ENCODE measurements around the gene TSPAN9. TPM values are rescaled to one million over a fixed set of nuclear protein-coding genes. Genes with fewer than 3 reads are reported as not detected.

TSPAN9 gene
- total RNA-seq, 1 experiment from 2014 or later = 35.5 TPM

DNA sequence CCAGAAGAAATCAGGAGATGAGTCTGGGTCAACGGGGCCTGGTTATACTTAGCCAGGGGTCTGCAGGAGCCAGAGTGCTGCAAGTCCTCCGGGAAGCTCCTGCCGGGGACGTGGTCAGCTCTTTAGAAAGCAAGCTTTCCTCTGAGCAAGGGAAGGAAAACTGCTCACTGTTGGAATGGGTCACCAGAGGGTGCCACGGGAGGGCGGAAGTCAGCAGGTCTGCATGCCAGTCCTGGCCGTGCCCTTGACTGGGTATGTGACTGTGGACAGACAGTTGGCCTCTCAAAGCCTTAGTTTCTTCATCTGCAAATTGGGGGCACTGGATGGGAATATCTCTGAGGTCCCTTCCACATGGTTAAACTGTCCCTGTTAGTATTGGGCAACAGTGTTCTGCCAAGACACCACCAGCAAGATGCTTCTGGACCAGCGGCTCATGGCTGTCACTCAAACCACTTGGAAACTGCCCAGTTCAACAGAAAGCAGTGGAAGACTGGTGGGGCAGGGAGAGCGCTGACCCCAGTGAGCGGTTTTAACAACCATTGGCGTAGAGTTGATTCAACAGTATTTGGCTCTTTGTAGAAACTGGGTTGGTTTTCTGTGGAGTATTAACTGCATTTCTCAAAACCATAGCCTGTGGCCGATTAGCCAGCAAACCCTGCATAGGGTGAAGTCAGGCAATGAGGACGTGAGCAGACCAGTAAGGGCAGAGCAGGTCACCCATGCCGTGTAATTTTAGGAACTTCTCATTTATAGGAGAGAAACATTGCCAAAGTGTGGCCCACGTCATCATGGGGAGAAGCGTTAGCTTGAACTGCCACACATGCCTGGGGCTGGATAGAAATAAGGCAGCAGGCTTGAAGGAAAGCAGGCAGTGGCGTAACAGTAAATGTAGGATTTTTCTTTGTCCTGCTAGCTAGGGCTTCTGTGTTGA is 249.9 kb downstream of the TSPAN9 start:
- intact Hi-C loops (cut with micrococcal nuclease; ENCODE audit: unreplicated experiment) = no loop called here
- ChIA-PET POLR2A (ENCODE audit: low non-redundant PET) (no interaction called here), CTCF (no interaction called here)
- TF ChIP-seq EZH2 (IDR thresholded peaks at IDR 0.05; ENCODE audit: borderline replicate concordance, low read depth, low read length, poor library complexity, severe bottlenecking) = no peak
- TF ChIP-seq, protein P1, sequence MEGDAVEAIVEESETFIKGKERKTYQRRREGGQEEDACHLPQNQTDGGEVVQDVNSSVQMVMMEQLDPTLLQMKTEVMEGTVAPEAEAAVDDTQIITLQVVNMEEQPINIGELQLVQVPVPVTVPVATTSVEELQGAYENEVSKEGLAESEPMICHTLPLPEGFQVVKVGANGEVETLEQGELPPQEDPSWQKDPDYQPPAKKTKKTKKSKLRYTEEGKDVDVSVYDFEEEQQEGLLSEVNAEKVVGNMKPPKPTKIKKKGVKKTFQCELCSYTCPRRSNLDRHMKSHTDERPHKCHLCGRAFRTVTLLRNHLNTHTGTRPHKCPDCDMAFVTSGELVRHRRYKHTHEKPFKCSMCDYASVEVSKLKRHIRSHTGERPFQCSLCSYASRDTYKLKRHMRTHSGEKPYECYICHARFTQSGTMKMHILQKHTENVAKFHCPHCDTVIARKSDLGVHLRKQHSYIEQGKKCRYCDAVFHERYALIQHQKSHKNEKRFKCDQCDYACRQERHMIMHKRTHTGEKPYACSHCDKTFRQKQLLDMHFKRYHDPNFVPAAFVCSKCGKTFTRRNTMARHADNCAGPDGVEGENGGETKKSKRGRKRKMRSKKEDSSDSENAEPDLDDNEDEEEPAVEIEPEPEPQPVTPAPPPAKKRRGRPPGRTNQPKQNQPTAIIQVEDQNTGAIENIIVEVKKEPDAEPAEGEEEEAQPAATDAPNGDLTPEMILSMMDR (conservative IDR thresholded peaks at IDR 0.05; ENCODE audit: low read depth, low read length) = no peak
- Histone ChIP-seq H3K9me3 (ENCODE audit: low read depth, low read length, poor library complexity, severe bottlenecking) (no peaks in the 10 kb centered on the region), H3K27ac (ENCODE audit: low read depth, low read length, poor library complexity, severe bottlenecking) (no peak overlapping the region), H3K4me3 (ENCODE audit: low read depth, low read length, poor library complexity, severe bottlenecking) (no peak overlapping the region), H3K27me3 (replicated peaks; ENCODE audit: insufficient read depth, low read depth, low read length, poor library complexity) (no peaks in the 10 kb centered on the region), H3K36me3 (ENCODE audit: insufficient read depth, low read length, poor library complexity, severe bottlenecking) (no peaks in the 10 kb centered on the region), H3K4me1 (ENCODE audit: insufficient read depth, low read length, poor library complexity, severe bottlenecking) (no peaks in the 10 kb centered on the region)
- BruUV-seq (replicated peaks) = no TSS peak
- no peak for DNase-seq (ENCODE audit: low spot score)

DNA sequence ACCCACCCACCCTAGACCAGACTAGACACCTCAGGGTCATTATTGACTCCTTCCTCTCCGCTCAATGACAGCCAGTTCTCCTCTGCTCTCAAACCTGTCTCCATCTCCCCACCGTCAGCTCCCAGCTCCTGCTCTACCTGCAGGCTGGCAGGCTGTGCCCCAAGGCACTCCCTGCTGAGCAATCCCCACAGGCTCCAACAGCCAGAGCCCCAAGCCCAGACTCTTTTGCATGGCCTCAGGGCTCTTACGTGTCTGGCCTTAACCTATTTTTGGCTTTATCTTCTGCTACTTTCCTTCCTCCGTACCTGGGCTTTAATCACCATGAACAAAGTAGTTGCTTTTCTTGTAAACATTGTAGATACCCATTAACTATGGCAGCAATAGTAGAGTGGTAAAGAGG is 250.9 kb downstream of the TSPAN9 start:
- TF ChIP-seq, protein P1 (conservative IDR thresholded peaks at IDR 0.05; ENCODE audit: low read depth, low read length) = no peak
- TF ChIP-seq EZH2 (IDR thresholded peaks at IDR 0.05; ENCODE audit: borderline replicate concordance, low read depth, low read length, poor library complexity, severe bottlenecking) = no peak

DNA sequence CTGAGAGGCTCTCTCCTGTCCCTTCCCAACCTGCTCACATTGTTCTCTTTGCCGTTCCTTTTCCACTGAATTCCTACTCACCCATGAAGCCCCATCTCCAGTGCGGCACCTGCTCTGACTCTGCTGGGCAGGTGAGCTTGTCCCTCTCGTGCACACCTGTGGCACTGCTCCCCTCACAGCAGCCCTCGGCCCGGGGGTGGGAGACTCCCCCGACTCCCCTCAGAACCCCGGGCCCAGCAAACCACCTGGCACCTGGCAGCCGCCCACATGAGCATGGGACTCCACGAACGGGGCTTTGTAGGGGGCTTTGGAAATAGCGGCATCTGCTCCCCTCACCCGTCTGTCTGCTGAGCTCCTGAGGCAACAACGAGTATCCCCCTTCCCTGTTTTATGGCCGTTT is 251.4 kb downstream of the TSPAN9 start:
- intact Hi-C loops (cut with micrococcal nuclease; ENCODE audit: unreplicated experiment) = no loop called here
- H3K27me3 ChIP-seq (replicated peaks; ENCODE audit: insufficient read depth, low read depth, low read length, poor library complexity) = no peaks in the 10 kb centered on the region
- CTCF ChIA-PET = no interaction called here

More for the DNA sequence above, 250.9 kb downstream of the TSPAN9 start:
- no peak for DNase-seq (ENCODE audit: low spot score)
- ChIA-PET CTCF (no interaction called here), POLR2A (ENCODE audit: low non-redundant PET) (no interaction called here)
- Histone ChIP-seq H3K27me3 (replicated peaks; ENCODE audit: insufficient read depth, low read depth, low read length, poor library complexity) (no peaks in the 10 kb centered on the region), H3K9me3 (ENCODE audit: low read depth, low read length, poor library complexity, severe bottlenecking) (no peaks in the 10 kb centered on the region), H3K4me3 (ENCODE audit: low read depth, low read length, poor library complexity, severe bottlenecking) (no peak overlapping the region), H3K27ac (ENCODE audit: low read depth, low read length, poor library complexity, severe bottlenecking) (no peak overlapping the region), H3K4me1 (ENCODE audit: insufficient read depth, low read length, poor library complexity, severe bottlenecking) (no peaks in the 10 kb centered on the region), H3K36me3 (ENCODE audit: insufficient read depth, low read length, poor library complexity, severe bottlenecking) (no peaks in the 10 kb centered on the region)
- intact Hi-C loops (cut with micrococcal nuclease; ENCODE audit: unreplicated experiment) = no loop called here
- no TSS peak for BruUV-seq (replicated peaks)

More for the DNA sequence above, 251.4 kb downstream of the TSPAN9 start:
- POLR2A ChIA-PET (ENCODE audit: low non-redundant PET) = no interaction called here
- Histone ChIP-seq H3K4me3 (ENCODE audit: low read depth, low read length, poor library complexity, severe bottlenecking) (no peak overlapping the region), H3K36me3 (ENCODE audit: insufficient read depth, low read length, poor library complexity, severe bottlenecking) (no peaks in the 10 kb centered on the region), H3K4me1 (ENCODE audit: insufficient read depth, low read length, poor library complexity, severe bottlenecking) (no peaks in the 10 kb centered on the region), H3K9me3 (ENCODE audit: low read depth, low read length, poor library complexity, severe bottlenecking) (no peaks in the 10 kb centered on the region), H3K27ac (ENCODE audit: low read depth, low read length, poor library complexity, severe bottlenecking) (no peak overlapping the region)
- TF ChIP-seq, protein P1 (conservative IDR thresholded peaks at IDR 0.05; ENCODE audit: low read depth, low read length) = no peak
- no peak for TF ChIP-seq EZH2 (IDR thresholded peaks at IDR 0.05; ENCODE audit: borderline replicate concordance, low read depth, low read length, poor library complexity, severe bottlenecking)
- DNase-seq (ENCODE audit: low spot score) = no peak
- BruUV-seq (replicated peaks) = no TSS peak
